Liver (tissue), 3 donors: ENCODE measurements around the gene TBX1.

Experiments used
- CTCF ChIP-seq: fragments of 150-350 bp; IDR thresholded peaks from 2 replicates; pipeline ENCODE4 v1.5.1; 2017; ENCODE audit warnings: improper control_type of control experiment, low read depth, low read length; ENCODE audit not compliant: missing input control
- EGR1 ChIP-seq, 2 donors: IDR thresholded peaks; 2 replicates each; pipeline ENCODE4 v1.6.1; 2016 to 2018; ENCODE audit warnings: antibody characterized with exemption in 2 of 2, low read depth in 2 of 2
- HNF4A ChIP-seq, 2 donors: conservative IDR thresholded peaks; 2 replicates each; pipeline ENCODE4 v1.6.1; 2016; ENCODE audit warnings: antibody characterized with exemption in 2 of 2, mild to moderate bottlenecking in 2 of 2
- MAX ChIP-seq: IDR thresholded peaks from 2 replicates; pipeline ENCODE4 v1.6.1; 2016; ENCODE audit warnings: antibody characterized with exemption
- SP1 ChIP-seq: IDR thresholded peaks from 2 replicates; pipeline ENCODE4 v1.6.1; 2018; ENCODE audit warnings: antibody characterized with exemption, mild to moderate bottlenecking
- donor health status: healthy.
- donor health status: healthy.

GRCh38 chr22:19724927-19725661, 35.5 kb upstream of the TBX1 start:
- TF ChIP-seq CTCF (no peak), MAX (no peak), EGR1 (IDR thresholded peaks at IDR 0.05; ENCODE audit: low read depth in 2 of 2) (no peak), SP1 (no peak), HNF4A (conservative IDR thresholded peaks at IDR 0.05) (no peak)
